ENCODE results near the gene C1orf35. TPM values are rescaled to one million over a fixed set of nuclear protein-coding genes. Genes with fewer than 3 reads are reported as not detected.

Gene C1orf35
- polyA plus RNA-seq, 3 donors = 6.9 to 34.2 (median 10.6) TPM

- peaks cover 0 to 4% (median 0%) of the 10 kb centered on the region in 3 donors for H3K27me3 Mint-ChIP-seq (ENCODE audit: low read depth in 3 of 3)
- WGBS (ENCODE audit: insufficient coverage) = 90% methylated on average over 5 of the region's 12 CpGs
- no peaks in the 10 kb centered on the region for H3K9me3 Mint-ChIP-seq
- intact Hi-C loops (cut with micrococcal nuclease) = no loop called here
- peaks cover 43% of the 10 kb centered on the region for H3K4me1 Mint-ChIP-seq
- Histone ChIP-seq H3K79me2 (ENCODE audit: insufficient read depth, low read length) (peaks cover 67% of the 10 kb centered on the region), H3K27ac (ENCODE audit: low read depth in 1 of 2, low read length in 2 of 2) (peak overlapping the region; percentile 29 to 87), H3K4me2 (replicated peaks; ENCODE audit: extremely low read depth, low read length, poor library complexity, severe bottlenecking) (peak overlapping the region; percentile 88), H3K4me3 (replicated peaks in 1 of 3; ENCODE audit: low read depth in 2 of 3, low read length in 3 of 3) (peak overlapping the region in 1 of 3 experiments; percentile 90), H2AFZ (ENCODE audit: insufficient read depth, low read depth, low read length, poor library complexity, severe bottlenecking) (no peak overlapping the region), H3K36me3 (replicated peaks in 1 of 2; ENCODE audit: control insufficient read depth in 1 of 2, insufficient read depth in 2 of 2, low read length in 2 of 2) (peaks cover 38 to 51% of the 10 kb centered on the region in 2 donors), H4K20me1 (ENCODE audit: insufficient read depth, low read length) (peaks cover 59% of the 10 kb centered on the region), H3K9me3 (replicated peaks in 1 of 2; ENCODE audit: control insufficient read depth in 1 of 2, insufficient read depth in 1 of 2, low read length in 2 of 2) (no peaks in the 10 kb centered on the region), H3K4me1 (ENCODE audit: control insufficient read depth in 1 of 2, insufficient read depth in 2 of 2, low read length in 2 of 2) (peaks cover 36 to 53% of the 10 kb centered on the region in 2 donors), H3K9ac (ENCODE audit: insufficient read depth, low read length, poor library complexity, severe bottlenecking) (peak overlapping the region; percentile 84), H3K27me3 (ENCODE audit: control insufficient read depth in 2 of 2, insufficient read depth in 2 of 2, low read length in 2 of 2) (no peaks in the 10 kb centered on the region)
- H3K4me3 Mint-ChIP-seq = peak overlapping the region; percentile 28 to 75
- peak overlapping the region; percentile 63 to 83 (median 77) for H3K27ac Mint-ChIP-seq
- no peak for DNase-seq
- TF ChIP-seq CTCF (IDR thresholded peaks at IDR 0.05) = no peak
- H3K36me3 Mint-ChIP-seq = peaks cover 35 to 51% of the 10 kb centered on the region in 2 donors
These were observed 2.1 kb downstream of the C1orf35 start for GRCh38 chr1:228100822-228101613.

GRCh38 chr1:228099331-228099732 is 3.8 kb downstream of the C1orf35 start:
- H3K79me2 ChIP-seq (ENCODE audit: insufficient read depth, low read length) = peaks cover 84% of the 10 kb centered on the region
- WGBS (ENCODE audit: insufficient coverage) = 89% methylated on average over 4 of the region's 4 CpGs
- Mint-ChIP-seq H3K4me1 (peaks cover 44% of the 10 kb centered on the region), H3K9me3 (peaks cover 4 to 7% (median 5%) of the 10 kb centered on the region in 7 donors), H3K27me3 (ENCODE audit: low read depth in 3 of 3) (peaks cover 0 to 4% (median 3%) of the 10 kb centered on the region in 3 donors), H3K36me3 (peaks cover 41 to 58% of the 10 kb centered on the region in 2 donors), H3K4me3 (no peak overlapping the region), H3K27ac (peak overlapping the region in 4 of 7 donors; percentile 8 to 61 (median 40))
- H3K27me3 ChIP-seq (ENCODE audit: control insufficient read depth in 2 of 2, insufficient read depth in 2 of 2, low read length in 2 of 2) = no peaks in the 10 kb centered on the region
- H3K9ac ChIP-seq (ENCODE audit: insufficient read depth, low read length, poor library complexity, severe bottlenecking) = no peak overlapping the region
- no peak for TF ChIP-seq CTCF (IDR thresholded peaks at IDR 0.05)
- peak overlapping the region in 1 of 2 donors; percentile 30 for H3K27ac ChIP-seq (ENCODE audit: low read depth in 1 of 2, low read length in 2 of 2)
- peaks cover 5 to 6% of the 10 kb centered on the region in 2 donors for H3K9me3 ChIP-seq (replicated peaks in 1 of 2; ENCODE audit: control insufficient read depth in 1 of 2, insufficient read depth in 1 of 2, low read length in 2 of 2)
- no peak for DNase-seq
- H3K4me1 ChIP-seq (ENCODE audit: control insufficient read depth in 1 of 2, insufficient read depth in 2 of 2, low read length in 2 of 2) = peaks cover 30 to 52% of the 10 kb centered on the region in 2 donors
- no peak overlapping the region for H3K4me2 ChIP-seq (replicated peaks; ENCODE audit: extremely low read depth, low read length, poor library complexity, severe bottlenecking)
- peaks cover 41 to 64% of the 10 kb centered on the region in 2 donors for H3K36me3 ChIP-seq (replicated peaks in 1 of 2; ENCODE audit: control insufficient read depth in 1 of 2, insufficient read depth in 2 of 2, low read length in 2 of 2)
- H3K4me3 ChIP-seq (replicated peaks in 1 of 3; ENCODE audit: low read depth in 2 of 3, low read length in 3 of 3) = no peak overlapping the region
- intact Hi-C loops (cut with micrococcal nuclease) = no loop called here
- H4K20me1 ChIP-seq (ENCODE audit: insufficient read depth, low read length) = peaks cover 76% of the 10 kb centered on the region
- no peak overlapping the region for H2AFZ ChIP-seq (ENCODE audit: insufficient read depth, low read depth, low read length, poor library complexity, severe bottlenecking)

Measured in CD14-positive monocyte (primary cell).